A673 (cell line): ENCODE data around the gene SLC5A9. TPM values are rescaled to one million over a fixed set of nuclear protein-coding genes. Genes with fewer than 3 reads are reported as not detected.

Experiments used
- BruUV-seq: library from RNA; stranded (reverse); fragments of 400-500 nt; replicated peaks from 2 replicates; lab custom pipeline; 2021; lab: Mats Ljungman, UMichigan
- CTCF ChIA-PET: fragments of 300-600 bp; sonication (Branson Sonifier 250); formaldehyde crosslinking; loops from one replicate; lab custom pipeline; 2022; ENCODE audit warnings: antibody characterized with exemption; lab: Charles Lee
- POLR2A ChIA-PET: fragments of 300-600 bp; sonication (Branson Sonifier 250); formaldehyde crosslinking; loops from one replicate; lab custom pipeline; 2022; ENCODE audit warnings: antibody characterized with exemption; ENCODE audit not compliant: low non-redundant PET; lab: Charles Lee
- DNase-seq: peaks from one replicate; pipeline ENCODE4 v3.0.0-alpha.2; 2015; ENCODE audit warnings: low spot score
- H3K27ac ChIP-seq: fragments of 200-600 bp; sonication (generic); 2 replicates; pipeline ENCODE4 v1.5.1; 2016; ENCODE audit warnings: mixed run types, low read depth, mild to moderate bottlenecking, mixed read lengths, antibody characterized with exemption, low read length; ENCODE audit not compliant: poor library complexity, severe bottlenecking
- H3K27me3 ChIP-seq: fragments of 200-600 bp; sonication (generic); replicated peaks from 2 replicates; pipeline ENCODE4 v1.6.1; 2017; ENCODE audit warnings: mixed run types, low read depth, mild to moderate bottlenecking, mixed read lengths, antibody characterized with exemption, low read length; ENCODE audit not compliant: insufficient read depth, poor library complexity
- H3K36me3 ChIP-seq: fragments of 200-600 bp; sonication (generic); 2 replicates; pipeline ENCODE4 v1.6.1; 2016; ENCODE audit warnings: mixed run types, mild to moderate bottlenecking, mixed read lengths, antibody characterized with exemption, low read length; ENCODE audit not compliant: insufficient read depth, poor library complexity, severe bottlenecking
- H3K4me1 ChIP-seq: fragments of 200-600 bp; sonication (generic); 2 replicates; pipeline ENCODE4 v1.6.1; 2017; ENCODE audit warnings: mixed run types, mild to moderate bottlenecking, mixed read lengths, antibody characterized with exemption, low read length; ENCODE audit not compliant: insufficient read depth, poor library complexity, severe bottlenecking
- H3K4me3 ChIP-seq: fragments of 200-600 bp; sonication (generic); 2 replicates; pipeline ENCODE4 v1.5.1; 2016; ENCODE audit warnings: low read depth, mixed run types, mild to moderate bottlenecking, mixed read lengths, low read length; ENCODE audit not compliant: poor library complexity, severe bottlenecking
- H3K9me3 ChIP-seq: fragments of 200-600 bp; sonication (generic); 2 replicates; pipeline ENCODE4 v1.6.1; 2016; ENCODE audit warnings: mixed run types, low read depth, mild to moderate bottlenecking, mixed read lengths, antibody characterized with exemption, low read length; ENCODE audit not compliant: poor library complexity, severe bottlenecking
- CTCF ChIP-seq: fragments of 300-800, 200-600 bp; sonication (generic); conservative IDR thresholded peaks from 2 replicates; pipeline ENCODE4 v1.5.1; 2017; ENCODE audit warnings: low read depth, mild to moderate bottlenecking, antibody characterized with exemption, low read length, moderate library complexity, mixed read lengths
- EZH2 ChIP-seq: fragments of 200-600 bp; sonication (generic); IDR thresholded peaks from 2 replicates; pipeline ENCODE4 v1.6.1; 2017; ENCODE audit warnings: borderline replicate concordance, low read depth, mild to moderate bottlenecking, mixed read lengths, antibody characterized with exemption, low read length; ENCODE audit not compliant: poor library complexity, severe bottlenecking
- intact Hi-C: fragments of 100-400 bp; cut with micrococcal nuclease; formaldehyde crosslinking; loops from one replicate; pipeline ENCODE4 v1.10.0; 2022; ENCODE audit not compliant: unreplicated experiment
- total RNA-seq: library from RNA; stranded (reverse); gene quantifications from 2 replicates; pipeline ENCODE4 v1.2.3, GENCODE V29; 2021

Gene SLC5A9
- total RNA-seq, 1 experiment from 2014 or later = not detected

GRCh38 chr1:48233666-48234485, 11.4 kb downstream of the SLC5A9 start:
- Histone ChIP-seq H3K4me1 (no peaks in the 10 kb centered on the region), H3K36me3 (no peaks in the 10 kb centered on the region), H3K27ac (no peak overlapping the region), H3K9me3 (no peaks in the 10 kb centered on the region), H3K4me3 (no peak overlapping the region), H3K27me3 (no peaks in the 10 kb centered on the region)
- no TSS peak for BruUV-seq
- TF ChIP-seq EZH2 (no peak), CTCF (no peak)
- POLR2A ChIA-PET = no interaction called here
- DNase-seq = no peak
- intact Hi-C loops = no loop called here
- CTCF ChIA-PET = no interaction called here

GRCh38 chr1:48235652-48236051, 13.1 kb downstream of the SLC5A9 start:
- ChIA-PET POLR2A (no interaction called here), CTCF (no interaction called here)
- Histone ChIP-seq H3K27ac (no peak overlapping the region), H3K36me3 (no peaks in the 10 kb centered on the region), H3K4me3 (no peak overlapping the region), H3K9me3 (no peaks in the 10 kb centered on the region), H3K27me3 (no peaks in the 10 kb centered on the region), H3K4me1 (no peaks in the 10 kb centered on the region)
- BruUV-seq = no TSS peak
- intact Hi-C loops = no loop called here
- no peak for DNase-seq
- TF ChIP-seq CTCF (no peak), EZH2 (no peak)

- BruUV-seq = no TSS peak
- DNase-seq = peak; percentile 19
- CTCF ChIA-PET = interaction anchor here (0.6 kb wide), 1 partner anchor 507 kb away, joined by 3 read pairs; no protein-coding TSS in a partner anchor
These were observed 14.4 kb downstream of the SLC5A9 start for GRCh38 chr1:48236716-48237470.

More at GRCh38 chr1:48236716-48237470, 14.4 kb downstream of the SLC5A9 start:
- Histone ChIP-seq H3K4me3 (no peak overlapping the region), H3K27me3 (no peaks in the 10 kb centered on the region), H3K9me3 (no peaks in the 10 kb centered on the region), H3K4me1 (no peaks in the 10 kb centered on the region), H3K36me3 (no peaks in the 10 kb centered on the region), H3K27ac (no peak overlapping the region)
- intact Hi-C loops = no loop called here
- TF ChIP-seq CTCF (peak; percentile 60), EZH2 (no peak)
- POLR2A ChIA-PET = no interaction called here
